Neural crest cell (in vitro differentiated cells): ENCODE results near the gene MSH3. TPM values are rescaled to one million over a fixed set of nuclear protein-coding genes. Genes with fewer than 3 reads are reported as not detected.

ENCODE experiments used
- DNase-seq: peaks from one replicate; pipeline ENCODE4 v3.0.0; 2021; ENCODE audit warnings: low read depth, mixed read lengths, low spot score
- H3K27ac Mint-ChIP-seq: one replicate; pipeline ENCODE4 v1.8.0; 2021; ENCODE audit warnings: mild to moderate bottlenecking, mixed read lengths; ENCODE audit not compliant: unreplicated experiment
- H3K27me3 Mint-ChIP-seq: 2 replicates; pipeline ENCODE4 v1.8.0; 2021; ENCODE audit warnings: low read depth, mild to moderate bottlenecking, mixed read lengths
- H3K36me3 Mint-ChIP-seq: 2 replicates; pipeline ENCODE4 v1.8.0; 2021; ENCODE audit warnings: low read depth, mild to moderate bottlenecking, mixed read lengths
- H3K4me1 Mint-ChIP-seq: 2 replicates; pipeline ENCODE4 v1.8.0; 2021; ENCODE audit warnings: mixed read lengths
- H3K4me3 Mint-ChIP-seq: one replicate; pipeline ENCODE4 v1.8.0; 2021; ENCODE audit warnings: mild to moderate bottlenecking, mixed read lengths
- H3K9me3 Mint-ChIP-seq: 2 replicates; pipeline ENCODE4 v1.8.0; 2021; ENCODE audit warnings: mixed read lengths
- total RNA-seq: library from RNA; stranded (reverse); gene quantifications from 2 replicates; pipeline ENCODE4 v1.2.1, GENCODE V29; 2021
- TF ChIP-seq, protein P1 (sequence below): fragments of 200-600 bp; sonication (generic); conservative IDR thresholded peaks from 2 replicates; pipeline ENCODE4 v1.5.0; 2021; ENCODE audit warnings: antibody characterized with exemption, mild to moderate bottlenecking

MSH3 gene
- total RNA-seq, 1 donor from 2014 or later: 17.9 TPM

- no peak overlapping the region for H3K4me3 Mint-ChIP-seq
- H3K9me3 Mint-ChIP-seq: no peaks in the 10 kb centered on the region
- H3K27me3 Mint-ChIP-seq: no peaks in the 10 kb centered on the region
- no peak overlapping the region for H3K27ac Mint-ChIP-seq
- no peak for DNase-seq
- H3K36me3 Mint-ChIP-seq: no peaks in the 10 kb centered on the region
- no peaks in the 10 kb centered on the region for H3K4me1 Mint-ChIP-seq
- TF ChIP-seq, protein P1, sequence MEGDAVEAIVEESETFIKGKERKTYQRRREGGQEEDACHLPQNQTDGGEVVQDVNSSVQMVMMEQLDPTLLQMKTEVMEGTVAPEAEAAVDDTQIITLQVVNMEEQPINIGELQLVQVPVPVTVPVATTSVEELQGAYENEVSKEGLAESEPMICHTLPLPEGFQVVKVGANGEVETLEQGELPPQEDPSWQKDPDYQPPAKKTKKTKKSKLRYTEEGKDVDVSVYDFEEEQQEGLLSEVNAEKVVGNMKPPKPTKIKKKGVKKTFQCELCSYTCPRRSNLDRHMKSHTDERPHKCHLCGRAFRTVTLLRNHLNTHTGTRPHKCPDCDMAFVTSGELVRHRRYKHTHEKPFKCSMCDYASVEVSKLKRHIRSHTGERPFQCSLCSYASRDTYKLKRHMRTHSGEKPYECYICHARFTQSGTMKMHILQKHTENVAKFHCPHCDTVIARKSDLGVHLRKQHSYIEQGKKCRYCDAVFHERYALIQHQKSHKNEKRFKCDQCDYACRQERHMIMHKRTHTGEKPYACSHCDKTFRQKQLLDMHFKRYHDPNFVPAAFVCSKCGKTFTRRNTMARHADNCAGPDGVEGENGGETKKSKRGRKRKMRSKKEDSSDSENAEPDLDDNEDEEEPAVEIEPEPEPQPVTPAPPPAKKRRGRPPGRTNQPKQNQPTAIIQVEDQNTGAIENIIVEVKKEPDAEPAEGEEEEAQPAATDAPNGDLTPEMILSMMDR: no peak
These were observed 136.2 kb downstream of the MSH3 start for GRCh38 chr5:80790698-80791097.

- no peak overlapping the region for H3K27ac Mint-ChIP-seq
- H3K36me3 Mint-ChIP-seq: peaks cover 2% of the 10 kb centered on the region
- TF ChIP-seq, protein P1: no peak
- no peaks in the 10 kb centered on the region for H3K4me1 Mint-ChIP-seq
- H3K9me3 Mint-ChIP-seq: no peaks in the 10 kb centered on the region
- H3K4me3 Mint-ChIP-seq: no peak overlapping the region
- DNase-seq: no peak
- H3K27me3 Mint-ChIP-seq: no peaks in the 10 kb centered on the region
These were observed 138.9 kb downstream of the MSH3 start for GRCh38 chr5:80793354-80793753.

- no peak overlapping the region for H3K4me3 Mint-ChIP-seq
- H3K27ac Mint-ChIP-seq: peak overlapping the region; percentile 37
- peaks cover 15% of the 10 kb centered on the region for H3K36me3 Mint-ChIP-seq
- no peaks in the 10 kb centered on the region for H3K27me3 Mint-ChIP-seq
- TF ChIP-seq, protein P1: no peak
- DNase-seq: no peak
- no peaks in the 10 kb centered on the region for H3K4me1 Mint-ChIP-seq
- H3K9me3 Mint-ChIP-seq: peaks cover 3% of the 10 kb centered on the region
These were observed 142.4 kb downstream of the MSH3 start for GRCh38 chr5:80796846-80797245.

DNA sequence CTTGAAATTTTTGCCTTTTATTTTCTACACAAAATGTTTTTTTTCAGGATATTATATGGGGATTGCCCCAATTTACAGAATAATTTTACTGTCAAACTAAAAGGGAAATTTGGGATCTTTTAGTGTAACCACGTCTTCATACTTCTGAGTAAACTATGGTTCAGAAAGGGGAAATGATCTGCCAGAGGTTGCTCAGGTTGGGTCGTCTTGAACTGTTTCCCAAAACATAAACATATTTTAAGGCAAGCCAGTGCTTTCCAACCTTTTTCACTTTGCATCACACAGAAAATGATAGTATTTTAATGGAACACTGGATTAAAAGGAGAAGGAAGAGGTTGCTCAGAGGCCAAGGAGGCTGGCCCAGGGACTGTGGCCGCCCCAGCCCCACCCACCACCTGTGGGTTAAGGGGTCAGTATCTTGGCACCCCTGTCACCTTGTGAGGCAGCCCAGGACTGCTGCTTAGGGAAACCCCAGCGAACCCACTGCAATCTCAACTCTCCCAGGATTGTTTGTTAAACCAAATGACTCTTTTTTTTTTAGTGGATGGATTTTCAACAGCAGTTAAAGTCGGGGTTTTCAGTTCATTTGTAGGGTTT is 143.1 kb downstream of the MSH3 start:
- TF ChIP-seq, protein P1: no peak
- H3K36me3 Mint-ChIP-seq: peaks cover 15% of the 10 kb centered on the region
- H3K9me3 Mint-ChIP-seq: peaks cover 3% of the 10 kb centered on the region
- H3K4me1 Mint-ChIP-seq: no peaks in the 10 kb centered on the region
- H3K27ac Mint-ChIP-seq: no peak overlapping the region
- no peaks in the 10 kb centered on the region for H3K27me3 Mint-ChIP-seq
- H3K4me3 Mint-ChIP-seq: no peak overlapping the region
- DNase-seq: no peak

DNA sequence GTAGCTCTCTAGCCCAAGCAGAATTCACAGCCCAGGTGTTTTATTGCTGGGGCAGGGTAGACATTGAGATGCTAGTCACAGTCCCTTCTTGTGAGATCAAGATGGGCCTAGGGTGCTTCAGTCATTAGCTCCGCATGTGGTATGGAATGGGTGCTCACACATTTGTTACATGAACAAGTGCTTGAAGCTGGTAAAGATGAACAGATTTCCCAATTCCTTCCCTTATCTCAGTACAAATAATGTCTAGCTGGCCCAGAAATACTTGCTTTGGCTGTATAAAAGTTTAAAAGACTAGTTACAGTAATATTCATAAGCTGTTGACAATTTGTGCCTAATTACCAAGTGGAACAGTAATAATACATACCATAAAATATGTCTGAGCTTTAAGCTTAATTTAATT is 143.7 kb downstream of the MSH3 start:
- no peak overlapping the region for H3K27ac Mint-ChIP-seq

More for the DNA sequence above, 143.7 kb downstream of the MSH3 start:
- TF ChIP-seq, protein P1: no peak
- H3K4me1 Mint-ChIP-seq: no peaks in the 10 kb centered on the region
- no peak for DNase-seq
- no peak overlapping the region for H3K4me3 Mint-ChIP-seq
- no peaks in the 10 kb centered on the region for H3K27me3 Mint-ChIP-seq
- H3K36me3 Mint-ChIP-seq: peaks cover 22% of the 10 kb centered on the region
- H3K9me3 Mint-ChIP-seq: peaks cover 9% of the 10 kb centered on the region
